Tibial artery (tissue), 4 donors: Measurements from ENCODE around the gene MDM4.
"Not testable (repeated sequence)": the region's sequence is repeated elsewhere in the genome, so short reads cannot be mapped to it uniquely, and the experiment has no call there.

Source experiments
- DNase-seq, 2 donors: peaks; one replicate each; pipeline ENCODE4 v3.0.0-alpha.2; 2019
- H3K27ac ChIP-seq, 2 donors: fragments of 200-600 bp; sonication (generic) in 1 of 2; 1 replicate in 1 of 2; 2 replicates in 1 of 2; pipeline ENCODE4 v1.5.1; 2018 to 2019; ENCODE audit warnings: mild to moderate bottlenecking in 1 of 2
- H3K27me3 ChIP-seq, 2 donors: fragments of 200-600 bp; sonication (generic) in 1 of 2; one replicate each; pipeline versions ENCODE4 v1.5.1 to v1.6.0; 2016 to 2019
- H3K36me3 ChIP-seq, 3 donors: fragments of 200-600 bp; sonication (generic) in 2 of 3; one replicate each; pipeline ENCODE4 v1.5.1; 2016 to 2019; ENCODE audit warnings: mild to moderate bottlenecking in 2 of 3
- H3K4me1 ChIP-seq, 4 donors: fragments of 200-600 bp; sonication (generic) in 2 of 4; 1 replicate in 3 of 4; 2 replicates in 1 of 4; pipeline ENCODE4 v1.5.1; 2016 to 2019
- H3K4me3 ChIP-seq, 2 donors: fragments of 200-600 bp; sonication (generic) in 1 of 2; 1 replicate in 1 of 2; 2 replicates in 1 of 2; pipeline ENCODE4 v1.5.1; 2018 to 2019; ENCODE audit warnings: mild to moderate bottlenecking in 2 of 2
- H3K9me3 ChIP-seq, 3 donors: fragments of 200-600 bp; sonication (generic) in 1 of 3; one replicate each; pipeline ENCODE4 v1.5.1; 2016 to 2019
- intact Hi-C: fragments of 100-400 bp; cut with DNase I; formaldehyde crosslinking; loops from one replicate; pipeline ENCODE4 v1.15.0; 2023; ENCODE audit warnings: low total_unique reads
- TF ChIP-seq, protein P1 (sequence below), 2 experiments: fragments of 200-600 bp in 1 of 2; fragments of 450-650 bp in 1 of 2; IDR thresholded peaks; one replicate each; pipeline ENCODE4 v1.5.1; 2017 to 2019; ENCODE audit warnings: antibody characterized with exemption in 2 of 2, mild to moderate bottlenecking in 1 of 2, moderate library complexity in 1 of 2

Gene MDM4

DNA sequence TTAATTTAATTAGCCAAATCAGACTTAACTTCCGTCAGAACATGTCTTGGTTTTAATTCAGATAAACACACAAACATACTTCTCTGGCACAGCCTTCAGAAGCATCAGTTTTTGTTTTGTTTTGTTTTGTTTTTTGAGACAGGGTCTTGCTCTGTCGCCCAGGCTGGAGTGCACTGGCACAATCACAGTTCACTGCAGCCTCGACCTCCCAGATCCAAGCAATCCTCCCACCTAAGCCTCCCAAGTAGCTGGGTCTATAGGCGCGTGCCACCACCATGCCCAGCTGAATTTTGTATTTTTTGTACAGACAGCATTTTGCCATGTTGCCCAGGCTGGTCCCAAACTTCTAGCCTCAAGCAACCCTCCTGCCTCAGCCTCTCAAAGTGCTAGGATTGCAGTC lies 34.7 kb downstream of the MDM4 start:
- no peaks in the 10 kb centered on the region for H3K27me3 ChIP-seq
- H3K4me3 ChIP-seq = no peak overlapping the region
- H3K36me3 ChIP-seq = peaks cover 52 to 82% (median 78%) of the 10 kb centered on the region in 3 donors
- TF ChIP-seq, protein P1, sequence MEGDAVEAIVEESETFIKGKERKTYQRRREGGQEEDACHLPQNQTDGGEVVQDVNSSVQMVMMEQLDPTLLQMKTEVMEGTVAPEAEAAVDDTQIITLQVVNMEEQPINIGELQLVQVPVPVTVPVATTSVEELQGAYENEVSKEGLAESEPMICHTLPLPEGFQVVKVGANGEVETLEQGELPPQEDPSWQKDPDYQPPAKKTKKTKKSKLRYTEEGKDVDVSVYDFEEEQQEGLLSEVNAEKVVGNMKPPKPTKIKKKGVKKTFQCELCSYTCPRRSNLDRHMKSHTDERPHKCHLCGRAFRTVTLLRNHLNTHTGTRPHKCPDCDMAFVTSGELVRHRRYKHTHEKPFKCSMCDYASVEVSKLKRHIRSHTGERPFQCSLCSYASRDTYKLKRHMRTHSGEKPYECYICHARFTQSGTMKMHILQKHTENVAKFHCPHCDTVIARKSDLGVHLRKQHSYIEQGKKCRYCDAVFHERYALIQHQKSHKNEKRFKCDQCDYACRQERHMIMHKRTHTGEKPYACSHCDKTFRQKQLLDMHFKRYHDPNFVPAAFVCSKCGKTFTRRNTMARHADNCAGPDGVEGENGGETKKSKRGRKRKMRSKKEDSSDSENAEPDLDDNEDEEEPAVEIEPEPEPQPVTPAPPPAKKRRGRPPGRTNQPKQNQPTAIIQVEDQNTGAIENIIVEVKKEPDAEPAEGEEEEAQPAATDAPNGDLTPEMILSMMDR (IDR thresholded peaks at IDR 0.05) = no peak
- intact Hi-C loops = no loop called here
- H3K27ac ChIP-seq = no peak overlapping the region
- no peak for DNase-seq
- H3K9me3 ChIP-seq = no peaks in the 10 kb centered on the region
- no peaks in the 10 kb centered on the region for H3K4me1 ChIP-seq

DNA sequence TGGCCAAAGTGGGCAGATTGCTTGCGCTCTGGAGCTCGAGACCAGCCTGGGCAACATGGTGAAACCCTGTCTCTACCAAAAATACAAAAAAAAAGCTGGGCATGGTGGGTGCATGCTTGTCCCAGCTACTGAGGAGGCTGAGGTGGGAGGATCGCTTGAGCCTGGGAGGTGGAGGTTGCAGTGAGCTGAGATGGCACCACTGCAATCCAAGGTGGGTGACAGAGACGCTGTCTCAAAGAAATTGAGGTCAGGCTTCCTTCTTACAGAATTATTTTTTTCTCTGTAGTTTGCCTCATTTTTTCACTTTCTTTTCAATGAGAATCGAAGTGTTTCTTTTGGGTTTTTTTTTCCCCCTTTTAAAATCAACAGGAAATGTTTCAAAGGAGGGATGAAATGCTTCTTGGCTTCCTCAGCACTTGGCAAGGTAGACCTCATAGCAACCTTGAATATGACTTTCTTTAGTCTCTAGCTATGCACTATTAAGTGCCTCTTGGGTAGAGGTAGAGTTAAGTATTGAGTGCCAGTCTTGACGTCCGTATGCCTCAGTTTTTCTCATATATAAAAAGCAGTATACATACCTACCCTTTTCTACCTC lies 40.3 kb downstream of the MDM4 start:
- no peaks in the 10 kb centered on the region for H3K27me3 ChIP-seq
- TF ChIP-seq, protein P1 (IDR thresholded peaks at IDR 0.05) = no peak
- H3K9me3 ChIP-seq = no peaks in the 10 kb centered on the region
- H3K4me3 ChIP-seq = no peak overlapping the region
- no peaks in the 10 kb centered on the region for H3K4me1 ChIP-seq
- intact Hi-C loops = no loop called here
- no peak overlapping the region for H3K27ac ChIP-seq
- DNase-seq = no peak
- peaks cover 13 to 49% (median 33%) of the 10 kb centered on the region in 3 donors for H3K36me3 ChIP-seq

DNA sequence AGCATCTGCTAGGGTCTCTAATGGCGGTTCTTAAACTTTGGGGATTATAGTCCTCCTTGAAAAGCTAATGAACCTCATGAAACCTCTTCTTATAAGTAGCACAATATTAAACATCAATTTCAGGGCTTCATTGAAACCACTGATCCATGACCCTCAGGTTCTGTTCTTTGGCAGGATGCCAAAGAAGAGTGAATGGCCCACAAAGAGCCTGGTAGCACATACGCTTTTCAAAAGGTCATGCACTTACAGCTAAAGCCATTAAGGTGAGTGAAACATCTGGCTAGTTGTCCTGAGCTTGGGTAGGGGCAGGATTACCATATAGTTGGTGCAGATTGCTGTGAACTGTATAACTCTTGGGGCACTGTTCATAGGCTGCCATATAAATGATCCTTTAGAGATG lies 42.3 kb downstream of the MDM4 start:
- intact Hi-C loops = no loop called here
- Histone ChIP-seq H3K36me3 (peaks cover 10 to 51% (median 31%) of the 10 kb centered on the region in 3 donors), H3K27me3 (no peaks in the 10 kb centered on the region), H3K9me3 (no peaks in the 10 kb centered on the region), H3K4me1 (no peaks in the 10 kb centered on the region), H3K27ac (no peak overlapping the region), H3K4me3 (no peak overlapping the region)
- TF ChIP-seq, protein P1 (IDR thresholded peaks at IDR 0.05) = no peak
- DNase-seq = no peak

DNA sequence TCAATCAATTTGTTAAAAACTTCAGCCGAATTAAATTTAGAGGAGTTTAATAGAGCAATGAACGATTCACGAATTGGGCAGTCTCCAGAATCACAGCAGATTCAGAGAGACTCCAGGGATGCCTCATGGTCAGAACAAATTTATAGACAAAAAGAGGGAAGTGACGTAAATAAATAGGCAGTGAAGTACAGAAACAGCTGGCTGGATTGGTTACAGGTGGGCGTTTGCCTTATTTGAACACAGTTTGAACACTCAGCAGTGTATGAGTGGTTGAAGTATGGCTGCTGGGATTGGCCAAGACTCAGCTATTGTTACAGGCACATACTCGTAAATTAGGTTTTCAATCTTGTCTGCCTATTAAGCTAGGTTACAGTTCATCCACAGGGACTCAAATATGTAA lies 43.8 kb downstream of the MDM4 start:
- H3K27ac ChIP-seq, H3K4me1 ChIP-seq, intact Hi-C loops, H3K4me3 ChIP-seq, H3K27me3 ChIP-seq, H3K9me3 ChIP-seq, DNase-seq: not testable (repeated sequence)
- peaks cover 11 to 51% (median 21%) of the 10 kb centered on the region in 3 donors for H3K36me3 ChIP-seq

DNA sequence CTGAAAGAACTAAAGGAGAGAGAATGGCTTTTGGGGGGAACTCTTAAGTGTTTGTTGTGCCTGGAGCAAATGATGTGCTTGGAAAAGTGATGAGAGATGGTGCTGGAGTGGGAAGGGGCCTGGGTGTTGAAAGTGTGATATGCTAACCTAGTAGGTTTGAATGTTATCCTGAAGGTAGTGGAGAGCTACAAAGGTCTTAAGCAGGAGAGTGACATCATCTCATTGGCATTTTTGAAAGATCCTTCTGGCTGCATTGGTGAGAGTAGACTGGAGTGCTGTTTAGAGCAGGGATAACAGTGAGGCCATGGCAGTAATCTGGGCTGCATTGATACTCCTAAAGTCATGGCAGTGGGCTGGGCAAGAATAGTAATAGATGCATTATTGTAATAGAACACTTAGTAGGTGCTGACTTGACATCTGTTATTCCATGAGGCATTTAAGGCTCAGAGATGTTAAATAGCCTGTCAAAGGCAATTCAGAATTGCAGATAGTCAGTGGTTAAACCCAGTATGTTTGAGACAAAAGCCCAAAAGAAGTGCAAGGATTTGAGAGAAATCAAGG lies 44.5 kb downstream of the MDM4 start:
- Histone ChIP-seq H3K4me3 (no peak overlapping the region), H3K27ac (no peak overlapping the region), H3K36me3 (peaks cover 11 to 44% (median 21%) of the 10 kb centered on the region in 3 donors), H3K9me3 (no peaks in the 10 kb centered on the region), H3K27me3 (no peaks in the 10 kb centered on the region), H3K4me1 (peaks cover 0 to 6% (median 0%) of the 10 kb centered on the region in 4 donors)
- intact Hi-C loops = no loop called here
- no peak for DNase-seq
- TF ChIP-seq, protein P1 (IDR thresholded peaks at IDR 0.05) = no peak

DNA sequence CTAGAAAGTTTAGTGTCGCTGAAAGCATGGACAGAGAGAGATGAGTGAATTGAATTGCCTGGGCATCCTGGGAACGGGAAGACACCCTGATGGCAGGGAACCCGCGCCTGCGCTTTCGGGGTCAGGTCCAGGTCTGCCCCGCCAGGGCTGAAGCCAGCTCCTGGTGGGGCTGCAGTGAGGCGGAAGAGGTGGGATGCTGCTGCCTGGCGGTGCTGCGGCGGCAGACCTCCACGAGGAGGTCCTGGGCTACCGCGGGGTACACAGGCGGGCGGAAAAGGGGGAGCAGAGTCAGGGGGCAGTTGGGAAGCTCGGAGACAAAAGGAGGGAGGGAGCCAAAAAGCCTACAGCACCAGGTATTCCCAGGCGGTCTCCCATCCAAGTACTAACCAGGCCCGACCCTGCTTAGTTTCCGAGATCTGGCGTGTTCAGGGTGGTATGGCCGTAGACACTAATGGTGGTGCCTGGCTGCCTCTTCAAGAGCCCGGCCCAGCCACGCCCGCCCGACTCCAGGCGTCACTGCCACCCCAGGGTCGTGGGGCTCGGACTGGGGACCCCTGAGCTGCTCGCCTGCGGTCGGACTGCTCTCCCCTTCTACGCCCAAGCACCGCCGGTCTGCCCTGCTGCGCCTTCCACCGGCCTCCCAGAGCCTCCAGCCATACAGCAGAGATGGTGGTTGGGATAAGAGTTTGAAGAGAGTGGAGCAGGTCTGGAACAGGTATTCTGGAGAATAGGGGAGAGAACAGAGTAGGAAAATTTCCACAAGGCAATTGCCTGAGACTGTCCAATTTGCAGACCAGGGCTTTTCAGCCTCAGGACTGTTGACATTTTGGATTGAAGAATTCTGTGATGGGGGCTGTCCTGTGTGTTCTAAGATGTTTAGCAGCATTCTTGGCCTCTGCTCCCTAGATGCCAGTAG lies 46.1 kb downstream of the MDM4 start:
- H3K4me1 ChIP-seq = peaks cover 0 to 8% (median 0%) of the 10 kb centered on the region in 4 donors
- H3K27ac ChIP-seq = no peak overlapping the region
- DNase-seq = no peak
- TF ChIP-seq, protein P1 (IDR thresholded peaks at IDR 0.05) = no peak
- H3K9me3 ChIP-seq = no peaks in the 10 kb centered on the region
- no peak overlapping the region for H3K4me3 ChIP-seq
- peaks cover 11 to 36% (median 21%) of the 10 kb centered on the region in 3 donors for H3K36me3 ChIP-seq
- intact Hi-C loops = no loop called here
- no peaks in the 10 kb centered on the region for H3K27me3 ChIP-seq
